Stimulated activated naive CD8-positive, alpha-beta T cell treated with anti-CD3 and anti-CD28 coated beads, Interleukin-15, Interleukin-2, amounts not matched to agents 100 ng/mL and 50 ng/mL, for 24 hours (primary cell): ENCODE data around the gene ALK.
"Not testable (repeated sequence)": the region's sequence is repeated elsewhere in the genome, so short reads cannot be mapped to it uniquely, and the experiment has no call there.

Source experiments
- H3K27ac Mint-ChIP-seq: one replicate; pipeline ENCODE4 v1.8.0; 2021; ENCODE audit warnings: mild to moderate bottlenecking, mixed read lengths
- H3K27me3 Mint-ChIP-seq: one replicate; pipeline ENCODE4 v1.8.0; 2021; ENCODE audit warnings: mixed read lengths
- H3K36me3 Mint-ChIP-seq: one replicate; pipeline ENCODE4 v1.8.0; 2021; ENCODE audit warnings: low read depth, mixed read lengths
- H3K4me1 Mint-ChIP-seq: one replicate; pipeline ENCODE4 v1.8.0; 2021; ENCODE audit warnings: low read depth, mixed read lengths
- H3K4me3 Mint-ChIP-seq: one replicate; pipeline ENCODE4 v1.8.0; 2021; ENCODE audit warnings: mild to moderate bottlenecking, mixed read lengths
- H3K9me3 Mint-ChIP-seq: one replicate; pipeline ENCODE4 v1.8.0; 2021; ENCODE audit warnings: mixed read lengths

ALK gene

DNA sequence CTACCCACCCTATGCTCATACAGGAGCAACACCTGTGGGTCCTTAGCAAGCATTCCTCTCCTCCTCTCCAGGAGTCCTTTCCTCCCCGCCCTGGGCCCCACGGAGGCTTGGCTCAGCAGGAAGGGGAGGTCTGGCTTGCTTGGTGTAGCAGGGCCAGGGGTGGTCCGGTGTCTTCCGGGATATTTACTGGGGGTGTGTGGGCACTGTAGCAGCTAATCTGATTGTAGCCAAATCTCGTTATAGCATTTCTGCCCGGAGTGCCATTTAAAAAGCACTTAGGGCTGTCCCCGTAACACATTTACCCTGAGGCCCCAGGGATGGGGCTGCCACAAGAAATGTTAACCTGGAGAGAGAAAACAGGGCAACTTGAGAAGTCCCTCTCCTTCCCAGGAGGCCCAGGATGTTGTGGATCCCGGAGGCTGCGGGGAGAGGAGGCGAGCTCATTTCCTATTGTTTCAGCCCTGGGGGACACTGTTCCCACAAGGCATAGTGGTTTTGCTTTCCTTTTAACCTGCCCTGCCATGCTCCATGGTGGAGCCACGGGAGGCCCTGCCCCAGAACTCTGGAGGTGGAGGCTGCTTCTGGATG is 671.6 kb downstream of the ALK start:
- Mint-ChIP-seq H3K4me1 (no peaks in the 10 kb centered on the region), H3K27ac (no peak overlapping the region), H3K27me3 (no peaks in the 10 kb centered on the region), H3K36me3 (no peaks in the 10 kb centered on the region), H3K9me3 (no peaks in the 10 kb centered on the region), H3K4me3 (no peak overlapping the region)

DNA sequence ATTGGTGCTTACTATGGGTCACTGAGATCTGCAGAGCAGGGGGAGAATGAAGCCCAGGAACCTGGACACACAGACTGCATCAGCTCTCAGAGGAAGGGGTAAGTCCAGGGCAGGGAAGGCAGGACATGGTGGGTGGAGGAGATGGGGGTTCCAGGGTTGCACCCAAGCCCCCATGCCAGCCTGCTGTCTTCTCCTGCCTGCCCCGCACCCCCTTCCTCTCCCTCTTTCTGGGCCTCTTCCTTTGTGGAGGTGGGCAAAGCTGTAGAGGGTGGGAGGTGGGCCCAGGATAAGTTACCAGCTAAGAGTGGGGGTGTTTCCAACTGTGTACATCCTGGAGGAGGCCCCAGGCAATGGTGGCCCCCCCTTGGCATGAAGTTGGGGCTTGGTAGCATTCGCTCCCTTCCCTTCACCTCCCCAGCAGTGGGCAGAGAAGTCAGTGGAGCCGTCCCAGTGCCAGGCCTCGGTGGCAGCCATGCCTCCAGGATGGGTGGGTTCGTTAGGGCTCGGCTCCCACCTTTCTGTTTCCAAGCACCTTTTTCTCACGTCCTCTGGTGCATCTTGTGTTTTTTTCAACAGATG is 674.0 kb downstream of the ALK start:
- no peak overlapping the region for H3K4me3 Mint-ChIP-seq
- H3K27ac Mint-ChIP-seq = no peak overlapping the region
- no peaks in the 10 kb centered on the region for H3K36me3 Mint-ChIP-seq
- no peaks in the 10 kb centered on the region for H3K4me1 Mint-ChIP-seq
- no peaks in the 10 kb centered on the region for H3K27me3 Mint-ChIP-seq
- no peaks in the 10 kb centered on the region for H3K9me3 Mint-ChIP-seq

- H3K27ac Mint-ChIP-seq = no peak overlapping the region
- no peak overlapping the region for H3K4me3 Mint-ChIP-seq
- no peaks in the 10 kb centered on the region for H3K27me3 Mint-ChIP-seq
- no peaks in the 10 kb centered on the region for H3K4me1 Mint-ChIP-seq
- H3K9me3 Mint-ChIP-seq = no peaks in the 10 kb centered on the region
- H3K36me3 Mint-ChIP-seq = no peaks in the 10 kb centered on the region
These were observed 674.7 kb downstream of the ALK start for GRCh38 chr2:29246383-29247300.

DNA sequence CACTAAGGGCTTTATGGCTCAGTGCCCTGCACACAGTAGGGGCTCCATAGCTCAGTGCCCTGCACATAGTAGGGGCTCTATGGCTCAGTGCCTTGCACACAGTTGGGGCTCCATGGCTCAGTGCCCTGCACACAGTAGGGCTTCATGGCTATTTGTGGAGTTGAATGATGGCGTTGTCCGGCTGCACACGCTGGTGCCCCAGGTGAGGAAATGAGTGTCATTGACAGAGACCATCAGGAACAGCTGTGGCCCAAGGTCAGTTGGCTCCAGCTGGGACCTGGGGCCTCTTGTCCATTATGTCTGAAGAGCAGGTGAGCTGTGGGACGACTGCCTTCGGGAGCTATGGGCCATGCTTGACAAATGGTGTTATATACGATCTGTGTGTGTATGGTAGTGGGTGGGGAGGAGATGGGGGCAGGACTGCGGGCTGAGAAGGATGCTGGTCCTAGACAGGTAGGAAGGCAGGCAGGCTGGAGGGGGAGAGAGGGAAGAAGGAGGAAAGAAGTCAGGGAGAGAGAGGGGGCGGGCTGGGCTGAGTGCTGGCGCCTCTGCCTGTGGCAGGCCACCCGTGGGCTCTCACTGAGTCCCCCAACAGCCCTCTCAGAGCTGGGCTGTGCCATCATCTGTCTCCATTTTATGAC is 675.5 kb downstream of the ALK start:
- no peak overlapping the region for H3K4me3 Mint-ChIP-seq
- no peaks in the 10 kb centered on the region for H3K27me3 Mint-ChIP-seq
- H3K9me3 Mint-ChIP-seq = no peaks in the 10 kb centered on the region
- no peaks in the 10 kb centered on the region for H3K4me1 Mint-ChIP-seq
- H3K36me3 Mint-ChIP-seq = no peaks in the 10 kb centered on the region
- no peak overlapping the region for H3K27ac Mint-ChIP-seq

- not testable (repeated sequence) for H3K4me1 Mint-ChIP-seq, H3K27ac Mint-ChIP-seq, H3K27me3 Mint-ChIP-seq, H3K9me3 Mint-ChIP-seq, H3K4me3 Mint-ChIP-seq, H3K36me3 Mint-ChIP-seq
These were observed 676.2 kb downstream of the ALK start for GRCh38 chr2:29245035-29245741.

GRCh38 chr2:29242621-29243375 is 678.6 kb downstream of the ALK start:
- H3K27me3 Mint-ChIP-seq = no peaks in the 10 kb centered on the region
- H3K4me1 Mint-ChIP-seq = no peaks in the 10 kb centered on the region
- H3K27ac Mint-ChIP-seq = no peak overlapping the region
- no peaks in the 10 kb centered on the region for H3K9me3 Mint-ChIP-seq
- no peak overlapping the region for H3K4me3 Mint-ChIP-seq
- H3K36me3 Mint-ChIP-seq = no peaks in the 10 kb centered on the region

GRCh38 chr2:29241955-29242565 is 679.3 kb downstream of the ALK start:
- no peak overlapping the region for H3K4me3 Mint-ChIP-seq
- peaks cover 3% of the 10 kb centered on the region for H3K27me3 Mint-ChIP-seq
- no peaks in the 10 kb centered on the region for H3K4me1 Mint-ChIP-seq
- H3K36me3 Mint-ChIP-seq = no peaks in the 10 kb centered on the region
- H3K27ac Mint-ChIP-seq = no peak overlapping the region
- no peaks in the 10 kb centered on the region for H3K9me3 Mint-ChIP-seq

DNA sequence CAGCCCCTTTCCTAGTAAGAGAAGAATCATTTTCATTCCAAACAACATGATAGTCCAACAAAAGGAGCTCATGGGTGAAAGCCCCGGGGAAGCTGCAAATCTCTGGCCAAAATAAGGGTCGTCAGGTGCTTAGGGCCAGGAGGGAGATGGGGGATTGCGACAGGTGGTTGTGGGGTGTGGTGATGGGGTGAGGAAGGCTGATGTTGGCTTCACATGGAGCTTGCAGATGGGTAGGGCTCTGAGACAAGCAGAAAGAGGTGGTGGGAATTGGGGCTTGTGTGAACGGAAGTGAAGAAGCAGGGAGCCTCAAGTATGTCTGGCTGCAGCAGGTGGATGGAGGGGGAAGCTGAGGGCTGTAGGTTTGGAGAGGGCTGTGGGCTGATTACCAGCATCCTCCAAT is 680.0 kb downstream of the ALK start:
- no peaks in the 10 kb centered on the region for H3K9me3 Mint-ChIP-seq
- no peaks in the 10 kb centered on the region for H3K36me3 Mint-ChIP-seq
- no peaks in the 10 kb centered on the region for H3K4me1 Mint-ChIP-seq
- H3K27ac Mint-ChIP-seq = no peak overlapping the region
- no peak overlapping the region for H3K4me3 Mint-ChIP-seq
- peaks cover 9% of the 10 kb centered on the region for H3K27me3 Mint-ChIP-seq

DNA sequence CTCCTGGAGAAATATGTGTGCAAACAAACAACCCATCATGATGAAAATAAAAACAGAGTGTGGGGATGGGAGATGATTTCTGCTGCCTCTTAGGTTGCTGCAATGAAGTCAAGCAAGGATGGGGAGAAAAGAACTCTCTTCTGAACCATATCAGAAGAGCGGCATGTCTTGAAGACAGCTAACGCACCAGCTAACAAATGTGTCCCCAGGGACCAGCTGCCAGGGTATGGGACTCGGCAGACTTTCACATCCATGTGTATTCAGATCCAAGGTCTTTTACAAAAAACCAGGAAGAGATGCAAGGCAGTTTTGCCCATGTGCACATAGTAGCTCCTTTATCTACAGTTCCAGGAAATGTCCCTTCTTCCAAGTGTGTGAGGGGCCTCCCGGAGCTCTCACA is 680.8 kb downstream of the ALK start:
- Mint-ChIP-seq H3K36me3 (no peaks in the 10 kb centered on the region), H3K4me1 (no peaks in the 10 kb centered on the region), H3K27me3 (peaks cover 9% of the 10 kb centered on the region), H3K4me3 (no peak overlapping the region), H3K27ac (no peak overlapping the region), H3K9me3 (no peaks in the 10 kb centered on the region)

GRCh38 chr2:29239209-29239960 is 682.0 kb downstream of the ALK start:
- H3K27ac Mint-ChIP-seq = no peak overlapping the region
- H3K4me1 Mint-ChIP-seq = no peaks in the 10 kb centered on the region
- H3K27me3 Mint-ChIP-seq = peaks cover 9% of the 10 kb centered on the region
- H3K9me3 Mint-ChIP-seq = no peaks in the 10 kb centered on the region
- no peaks in the 10 kb centered on the region for H3K36me3 Mint-ChIP-seq
- H3K4me3 Mint-ChIP-seq = no peak overlapping the region

DNA sequence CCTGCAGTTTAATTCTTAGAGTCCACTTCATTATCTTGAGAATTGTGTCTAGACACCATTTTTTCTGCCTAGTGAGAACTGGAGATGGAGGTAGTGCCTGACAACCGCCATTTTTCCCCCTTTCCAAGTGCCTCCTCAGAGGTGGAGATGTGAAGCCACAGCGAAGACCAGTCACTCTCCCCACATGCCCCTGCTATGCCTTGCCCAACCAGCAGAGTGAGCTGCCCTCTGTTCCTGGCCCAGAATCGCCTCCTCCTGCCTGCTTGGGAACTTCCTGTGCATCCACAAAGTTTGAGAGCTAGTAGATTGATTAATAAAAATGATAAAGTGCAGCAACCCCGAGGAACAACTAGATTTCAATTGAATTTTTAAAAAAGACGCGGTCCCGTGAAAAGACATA is 682.9 kb downstream of the ALK start:
- Mint-ChIP-seq H3K4me1 (no peaks in the 10 kb centered on the region), H3K9me3 (no peaks in the 10 kb centered on the region), H3K36me3 (no peaks in the 10 kb centered on the region), H3K27me3 (peaks cover 9% of the 10 kb centered on the region), H3K4me3 (no peak overlapping the region), H3K27ac (no peak overlapping the region)

DNA sequence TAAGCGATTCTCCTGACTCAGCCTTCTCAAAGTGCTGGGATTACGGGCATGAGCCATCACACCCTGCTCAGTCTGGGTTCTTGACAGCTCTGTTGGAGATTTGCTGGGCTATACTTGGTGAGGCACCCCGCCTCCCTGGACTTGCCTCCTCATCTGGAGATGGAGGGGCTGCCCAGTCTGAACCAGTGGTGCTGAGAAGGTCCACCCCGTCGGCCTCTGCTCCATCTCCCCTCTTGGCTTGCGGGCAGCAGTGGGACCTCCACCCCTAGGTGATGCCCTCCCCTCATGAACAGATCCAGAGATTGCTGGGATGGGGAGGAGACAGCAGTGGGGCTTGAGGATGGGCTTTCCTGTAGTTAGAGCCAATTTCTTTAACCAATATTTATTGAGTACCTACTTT is 685.3 kb downstream of the ALK start:
- Mint-ChIP-seq H3K27me3 (peaks cover 9% of the 10 kb centered on the region), H3K4me3 (no peak overlapping the region), H3K27ac (no peak overlapping the region), H3K36me3 (no peaks in the 10 kb centered on the region), H3K9me3 (no peaks in the 10 kb centered on the region), H3K4me1 (no peaks in the 10 kb centered on the region)

GRCh38 chr2:29235411-29235810 is 686.0 kb downstream of the ALK start:
- Mint-ChIP-seq H3K27me3 (peaks cover 9% of the 10 kb centered on the region), H3K4me3 (no peak overlapping the region), H3K36me3 (no peaks in the 10 kb centered on the region), H3K27ac (no peak overlapping the region), H3K4me1 (no peaks in the 10 kb centered on the region), H3K9me3 (no peaks in the 10 kb centered on the region)
